K562 (cell line): ENCODE measurements around the gene ZC3H18. TPM values are rescaled to one million over a fixed set of nuclear protein-coding genes. Genes with fewer than 3 reads are reported as not detected.

Experiments
- ATAC-seq: fragments of 200-7000 bp; cut with Tn5 transposase; 3 replicates; pipeline ENCODE4 v1.9.1; 2020; ENCODE audit warnings: moderate library complexity
- BruUV-seq: library from RNA; stranded (reverse); fragments of 400-500 nt; replicated peaks from 2 replicates; lab custom pipeline; 2021; lab: Mats Ljungman, UMichigan
- CTCF ChIA-PET: fragments of 300-600 bp; formaldehyde crosslinking; extraction: SDS; loops from one replicate; lab custom pipeline; 2021; ENCODE audit warnings: low intra/inter-chr PET ratio; lab: Yijun Ruan, JAX
- POLR2A ChIA-PET: fragments of 300-600, 350-650 bp; sonication (Branson Sonifier 250); formaldehyde crosslinking; extraction: SDS; loops from one replicate; lab custom pipeline; 2021; ENCODE audit warnings: antibody characterized with exemption, inconsistent platforms; lab: Yijun Ruan, JAX
- DNase-seq, 4 experiments: peaks; one replicate each; pipeline versions ENCODE4 v3.0.0 to v3.0.0-alpha.2; 2011 to 2018; ENCODE audit warnings: low spot score in 3 of 4, mixed read lengths in 3 of 4; ENCODE audit errors: extremely low read depth in 1 of 4
- FAIRE-seq: peaks from 2 replicates; lab custom pipeline; 2011; peaks lifted over from hg19 to GRCh38; lab: Jason Lieb, UNC
- H2AFZ ChIP-seq: 2 replicates; pipeline ENCODE4 v1.6.0; 2011; ENCODE audit warnings: low read depth, low read length, control low read depth, inconsistent platforms
- H3K27ac ChIP-seq: fragments of 200-600 bp; 3 replicates; pipeline ENCODE4 v1.8.0; 2011; ENCODE audit warnings: low read depth, mild to moderate bottlenecking, control low read depth, inconsistent platforms, low read length, moderate library complexity, mixed read lengths; ENCODE audit errors: extremely low read depth
- H3K27me3 ChIP-seq, 2 experiments: fragments of 300-600 bp in 1 of 2; 2 replicates in 1 of 2; 3 replicates in 1 of 2; pipeline versions ENCODE4 v1.6.0 to v1.8.0; 2011; ENCODE audit warnings: inconsistent platforms in 2 of 2, low read length in 2 of 2, mild to moderate bottlenecking in 1 of 2, mixed read lengths in 1 of 2, moderate library complexity in 1 of 2; ENCODE audit not compliant: control insufficient read depth in 2 of 2, insufficient read depth in 2 of 2
- H3K36me3 ChIP-seq: fragments of 300-600 bp; 3 replicates; pipeline ENCODE4 v1.8.0; 2011; ENCODE audit warnings: mild to moderate bottlenecking, low read length, inconsistent platforms; ENCODE audit not compliant: control insufficient read depth, insufficient read depth
- H3K4me1 ChIP-seq, 2 experiments: fragments of 200-600 bp in 1 of 2; replicated peaks in 1 of 2; 2 replicates in 1 of 2; 3 replicates in 1 of 2; pipeline versions ENCODE4 v1.5.1 to v1.8.0; 2011; ENCODE audit warnings: inconsistent platforms in 2 of 2, low read length in 2 of 2, mild to moderate bottlenecking in 1 of 2, mixed read lengths in 1 of 2, moderate library complexity in 1 of 2; ENCODE audit not compliant: control insufficient read depth in 2 of 2, insufficient read depth in 2 of 2
- H3K4me2 ChIP-seq: 2 replicates; pipeline ENCODE4 v1.6.1; 2011; ENCODE audit warnings: low read length, control low read depth, inconsistent platforms, mixed read lengths; ENCODE audit not compliant: insufficient read depth
- H3K4me3 ChIP-seq: fragments of 200-600 bp; sonication (generic), shearing (Covaris generic); 2 replicates; pipeline ENCODE4 v1.5.1; 2016; ENCODE audit warnings: control low read depth, inconsistent platforms
- H3K79me2 ChIP-seq: fragments of 200-600 bp; 3 replicates; pipeline ENCODE4 v1.8.0; 2011; ENCODE audit warnings: low read length, inconsistent platforms; ENCODE audit not compliant: control insufficient read depth, insufficient read depth
- H3K9ac ChIP-seq, 2 experiments: 2 replicates each; pipeline versions ENCODE4 v1.6.0 to v1.6.1; 2011; ENCODE audit warnings: low read depth in 2 of 2, low read length in 2 of 2, control low read depth in 1 of 2, inconsistent platforms in 1 of 2, mild to moderate bottlenecking in 1 of 2, mixed read lengths in 1 of 2; ENCODE audit not compliant: insufficient read depth in 1 of 2
- H3K9me1 ChIP-seq: one replicate; pipeline ENCODE4 v1.6.0; 2011; ENCODE audit warnings: inconsistent platforms, mild to moderate bottlenecking, low read length, moderate library complexity; ENCODE audit not compliant: control insufficient read depth, insufficient read depth
- H3K9me3 ChIP-seq: replicated peaks from 2 replicates; pipeline ENCODE4 v1.5.1; 2011; ENCODE audit warnings: low read depth, low read length, inconsistent platforms; ENCODE audit not compliant: control insufficient read depth, insufficient read depth
- H4K20me1 ChIP-seq: replicated peaks from 2 replicates; pipeline ENCODE4 v1.6.1; 2011; ENCODE audit warnings: low read length, inconsistent platforms, mixed read lengths; ENCODE audit not compliant: control insufficient read depth, insufficient read depth
- POLR2A ChIP-seq: fragments of 450-650 bp; conservative IDR thresholded peaks from 2 replicates; pipeline ENCODE4 v1.6.1; 2016
- POLR2G ChIP-seq: fragments of 200-400 bp; formaldehyde crosslinking; IDR thresholded peaks from 2 replicates; pipeline ENCODE4 v1.6.1; 2017; ENCODE audit warnings: low read depth, mild to moderate bottlenecking, antibody characterized with exemption, low read length, moderate library complexity
- RBFOX2 ChIP-seq: fragments of 200-400 bp; formaldehyde crosslinking; IDR thresholded peaks from 2 replicates; pipeline ENCODE4 v1.6.1; 2017; ENCODE audit warnings: low read depth, mild to moderate bottlenecking, low read length, moderate library complexity
- WGBS: fragments of 100-300 bp; shearing (Covaris generic); methylation state at CpG from one replicate; pipeline ENCODE4 v1.1.6; 2016; ENCODE audit warnings: low coverage, mixed read lengths; ENCODE audit not compliant: insufficient coverage; ENCODE audit errors: missing lambda C conversion rate; 5-methylcytosine and 5-hydroxymethylcytosine counted together
- in situ Hi-C: fragments of 300-500 bp; cut with MboI; formaldehyde crosslinking; loops from 4 replicates; pipeline ENCODE4 v1.15.0; 2018; ENCODE audit warnings: inconsistent platforms, mixed read lengths
- intact Hi-C: fragments of 100-400 bp; cut with micrococcal nuclease; formaldehyde crosslinking; loops from 2 replicates; pipeline ENCODE4 v1.14.2; 2022
- polyA plus RNA-seq, 8 experiments: library from polyadenylated mRNA; depleted of rRNA in 4 of 8; stranded (reverse) in 5 of 8; unstranded in 3 of 8; fragments of >200 nt; fragmentation: Nextera tagmentation in 2 of 8; fragmentation: Illumina TruSeq in 1 of 8; extraction: Ambion mirVana in 2 of 8; extraction: Trizol in 1 of 8; gene quantifications; 2 replicates each; pipeline versions ENCODE4 v1.2.1 to v1.2.3, GENCODE V29; 2011 to 2014; ENCODE audit warnings: inconsistent platforms in 1 of 8, missing spikeins in 1 of 8
- total RNA-seq, 7 experiments: library from RNA; depleted of rRNA in 6 of 7; stranded (reverse); fragments of >200 nt in 6 of 7; fragmentation: Illumina TruSeq in 2 of 7; extraction: Trizol in 2 of 7; gene quantifications; 2 replicates each; pipeline versions ENCODE4 v1.2.1 to v1.2.3, GENCODE V29; 2011 to 2021; ENCODE audit warnings: low replicate concordance in 1 of 7
- TF ChIP-seq, protein P1 (sequence below): fragments of 200-400 bp; formaldehyde crosslinking; IDR thresholded peaks from 2 replicates; pipeline ENCODE4 v1.6.1; 2017; ENCODE audit warnings: mild to moderate bottlenecking, low read depth, low read length, moderate library complexity

The ZC3H18 gene
- total and polyA plus RNA-seq, 9 of the 15 experiments (the other 6 are each of a cell fraction or from before 2014, with no cell fraction given) = 1.7 to 88.7 (median 26.9) TPM

DNA sequence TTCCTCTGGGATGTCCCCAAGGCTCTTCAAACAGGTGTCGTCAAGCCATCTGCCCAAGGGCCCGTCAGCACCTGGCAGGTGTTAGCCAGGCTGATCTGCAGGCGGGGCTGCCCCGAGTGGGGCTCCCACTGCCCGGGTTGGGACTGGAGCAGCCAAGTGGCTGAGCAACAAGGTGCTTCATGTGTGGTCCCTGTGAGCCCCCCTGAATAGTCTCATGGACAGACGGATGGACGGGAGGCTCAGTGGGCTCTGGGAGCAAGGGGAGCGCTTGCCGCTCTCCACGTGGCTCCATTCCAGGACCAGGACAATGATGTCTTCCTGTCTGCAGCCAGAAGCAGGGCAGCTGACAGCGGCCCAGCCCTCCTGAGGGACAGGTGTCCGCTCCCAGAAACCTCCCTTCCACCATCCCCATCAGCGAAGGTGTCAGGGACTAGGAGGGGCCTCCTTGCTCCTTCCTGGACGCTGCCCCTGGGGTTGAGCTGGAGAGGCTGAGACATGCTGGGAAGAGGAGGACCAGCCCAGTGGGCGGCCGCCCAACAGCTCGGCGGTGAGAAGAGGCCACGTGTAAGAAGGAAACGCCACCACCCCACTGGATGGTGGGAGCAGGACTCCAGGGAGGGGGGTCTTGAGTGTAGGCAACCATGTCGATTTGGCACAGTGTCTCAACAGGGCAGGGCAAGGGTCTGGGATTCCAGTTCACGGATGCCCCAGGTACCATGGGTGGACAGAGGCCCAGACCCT, 106.5 kb downstream of the ZC3H18 start:
- Histone ChIP-seq H3K4me1 (peaks cover 0 to 45% of the 10 kb centered on the region in 2 experiments; a peak in 2 of 5 replicates), H4K20me1 (no peaks in the 10 kb centered on the region; the same call in 1 of the 2 replicates), H3K27me3 (no peaks in the 10 kb centered on the region), H3K36me3 (peaks cover 3% of the 10 kb centered on the region; the same call in 1 of the 3 replicates), H3K79me2 (no peaks in the 10 kb centered on the region), H3K9me3 (no peaks in the 10 kb centered on the region), H3K9ac (peak overlapping the region in 1 of 2 experiments; percentile 76; a peak in 2 of 4 replicates), H2AFZ (no peak overlapping the region), H3K4me2 (no peak overlapping the region), H3K4me3 (no peak overlapping the region), H3K9me1 (no peaks in the 10 kb centered on the region), H3K27ac (no peak overlapping the region)
- FAIRE-seq (no peak), DNase-seq (no peak), ATAC-seq (no peak)
- in situ Hi-C loops = no loop called here
- 69% methylated on average over 20 of the region's 22 CpGs for WGBS
- CTCF ChIA-PET = no interaction called here
- intact Hi-C loops = no loop called here
- POLR2A ChIA-PET = interaction anchor here (0.6 kb wide), 1 partner anchor 17 kb away, joined by 3 read pairs; no protein-coding TSS in a partner anchor
- peak; percentile 31; the same call in 1 of the 2 replicates for TF ChIP-seq RBFOX2
- TF ChIP-seq POLR2G = peak; percentile 59
- 0 out of 2 replicates have a peak, but pooled peaks have one; percentile 4 for TF ChIP-seq POLR2A
- TF ChIP-seq, protein P1, sequence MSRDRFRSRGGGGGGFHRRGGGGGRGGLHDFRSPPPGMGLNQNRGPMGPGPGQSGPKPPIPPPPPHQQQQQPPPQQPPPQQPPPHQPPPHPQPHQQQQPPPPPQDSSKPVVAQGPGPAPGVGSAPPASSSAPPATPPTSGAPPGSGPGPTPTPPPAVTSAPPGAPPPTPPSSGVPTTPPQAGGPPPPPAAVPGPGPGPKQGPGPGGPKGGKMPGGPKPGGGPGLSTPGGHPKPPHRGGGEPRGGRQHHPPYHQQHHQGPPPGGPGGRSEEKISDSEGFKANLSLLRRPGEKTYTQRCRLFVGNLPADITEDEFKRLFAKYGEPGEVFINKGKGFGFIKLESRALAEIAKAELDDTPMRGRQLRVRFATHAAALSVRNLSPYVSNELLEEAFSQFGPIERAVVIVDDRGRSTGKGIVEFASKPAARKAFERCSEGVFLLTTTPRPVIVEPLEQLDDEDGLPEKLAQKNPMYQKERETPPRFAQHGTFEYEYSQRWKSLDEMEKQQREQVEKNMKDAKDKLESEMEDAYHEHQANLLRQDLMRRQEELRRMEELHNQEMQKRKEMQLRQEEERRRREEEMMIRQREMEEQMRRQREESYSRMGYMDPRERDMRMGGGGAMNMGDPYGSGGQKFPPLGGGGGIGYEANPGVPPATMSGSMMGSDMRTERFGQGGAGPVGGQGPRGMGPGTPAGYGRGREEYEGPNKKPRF = no peak
- no TSS peak for BruUV-seq
